SK-N-MC (cell line): ENCODE results near the gene CYP19A1.

ENCODE experiments used
- EZH2 ChIP-seq: fragments of 200-600 bp; sonication (generic); IDR thresholded peaks from one replicate; pipeline ENCODE4 v1.6.1; 2017; ENCODE audit warnings: antibody characterized with exemption
- FOXP2 ChIP-seq: optimal IDR thresholded peaks from 2 replicates; pipeline ENCODE3; 2011; ENCODE audit warnings: mild to moderate bottlenecking, moderate library complexity; ENCODE audit not compliant: insufficient read depth; ENCODE audit errors: extremely low read length, control extremely low read depth
- POLR2AphosphoS5 ChIP-seq: IDR thresholded peaks from 2 replicates; pipeline ENCODE4 v1.6.1; 2012; ENCODE audit warnings: mild to moderate bottlenecking, low read depth, low read length, borderline replicate concordance

DNA sequence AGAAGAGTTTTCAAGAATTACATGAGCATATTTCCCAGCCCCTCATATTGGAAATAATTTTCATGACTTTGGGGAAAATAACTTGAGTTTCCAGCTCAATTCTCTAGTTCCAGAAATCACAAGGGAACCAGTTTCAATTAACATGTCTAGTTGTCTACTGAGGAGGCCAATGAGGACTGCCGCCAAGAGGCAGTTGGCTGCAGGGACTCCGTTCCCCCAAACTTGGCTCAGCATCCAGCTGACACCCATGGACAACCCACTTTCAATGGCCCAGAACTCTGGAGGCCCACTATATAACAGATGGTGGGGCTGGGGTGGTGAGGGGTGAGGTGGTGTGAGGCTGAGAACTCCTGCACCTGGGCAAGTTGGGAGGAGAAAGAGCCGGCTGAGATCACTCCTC lies 157.2 kb downstream of the CYP19A1 start:
- TF ChIP-seq POLR2AphosphoS5 (no peak), EZH2 (no peak), FOXP2 (no peak)
